ENCODE data around the gene PTGR3.

GRCh38 chr18:75231053-75231406 lies 22.1 kb upstream of the PTGR3 start:
- TF ChIP-seq CTCF (IDR thresholded peaks at IDR 0.05) (no peak), EZH2 (IDR thresholded peaks at IDR 0.05; ENCODE audit: borderline replicate concordance, insufficient read depth, low read depth, low read length, poor library complexity, severe bottlenecking) (no peak)
